Fibroblast of lung (primary cell): ENCODE results near the gene ZACN. TPM values are rescaled to one million over a fixed set of nuclear protein-coding genes. Genes with fewer than 3 reads are reported as not detected.
A peak's percentile ranks its signal among the peaks of the same experiment; 100 is the strongest.

Experiments used
- DNase-seq, 2 donors: peaks; one replicate each; pipeline versions ENCODE4 v3.0.0 to v3.0.0-alpha.2; 2010; ENCODE audit warnings: low read depth in 2 of 2
- H2AFZ ChIP-seq: 2 replicates; pipeline ENCODE4 v1.5.1; 2012; ENCODE audit warnings: low read length, control low read depth, inconsistent platforms
- H3K27ac ChIP-seq: 2 replicates; pipeline ENCODE4 v1.5.1; 2011; ENCODE audit warnings: low read length, control low read depth; ENCODE audit not compliant: insufficient read depth
- H3K27me3 ChIP-seq: 2 replicates; pipeline ENCODE4 v1.5.1; 2011; ENCODE audit warnings: mild to moderate bottlenecking, low read length; ENCODE audit not compliant: control insufficient read depth, insufficient read depth
- H3K36me3 ChIP-seq: 2 replicates; pipeline ENCODE4 v1.5.1; 2011; ENCODE audit warnings: low read length; ENCODE audit not compliant: control insufficient read depth, insufficient read depth
- H3K4me1 ChIP-seq: 2 replicates; pipeline ENCODE4 v1.5.1; 2011; ENCODE audit warnings: low read length; ENCODE audit not compliant: control insufficient read depth, insufficient read depth; ENCODE audit errors: extremely low read depth
- H3K4me2 ChIP-seq: 2 replicates; pipeline ENCODE4 v1.5.1; 2011; ENCODE audit warnings: low read length, control low read depth; ENCODE audit not compliant: insufficient read depth; ENCODE audit errors: extremely low read depth
- H3K4me3 ChIP-seq, 4 experiments: fragments of 200-600 bp in 1 of 4; sonication (generic) in 1 of 4; replicated peaks in 1 of 4; 2 replicates each; pipeline ENCODE4 v1.5.1; 2011 to 2016; ENCODE audit warnings: low read length in 4 of 4, low read depth in 3 of 4, mild to moderate bottlenecking in 3 of 4, control low read depth in 2 of 4, inconsistent platforms in 1 of 4, mixed read lengths in 1 of 4; ENCODE audit not compliant: insufficient read depth in 1 of 4; ENCODE audit errors: control extremely low read depth in 1 of 4
- H3K79me2 ChIP-seq: 2 replicates; pipeline ENCODE4 v1.5.1; 2012; ENCODE audit warnings: mild to moderate bottlenecking, low read length, inconsistent platforms; ENCODE audit not compliant: control insufficient read depth, insufficient read depth
- H3K9ac ChIP-seq: 2 replicates; pipeline ENCODE4 v1.5.1; 2011; ENCODE audit warnings: mild to moderate bottlenecking, low read length, control low read depth; ENCODE audit not compliant: insufficient read depth
- H3K9me3 ChIP-seq: 2 replicates; pipeline ENCODE4 v1.5.1; 2012; ENCODE audit warnings: low read depth, low read length; ENCODE audit not compliant: control insufficient read depth, insufficient read depth
- H4K20me1 ChIP-seq: 2 replicates; pipeline ENCODE4 v1.5.1; 2011; ENCODE audit warnings: low read length; ENCODE audit not compliant: control insufficient read depth, insufficient read depth; ENCODE audit errors: extremely low read depth
- CTCF ChIP-seq, 2 donors: IDR thresholded peaks in 1 of 2; conservative IDR thresholded peaks in 1 of 2; 1 replicate in 1 of 2; 2 replicates in 1 of 2; pipeline ENCODE4 v1.5.1; 2011 to 2012; ENCODE audit warnings: low read length in 2 of 2, control low read depth in 1 of 2, inconsistent platforms in 1 of 2, low read depth in 1 of 2, mild to moderate bottlenecking in 1 of 2
- EZH2 ChIP-seq: IDR thresholded peaks from 2 replicates; pipeline ENCODE4 v1.5.1; 2012; ENCODE audit warnings: low read length, control low read depth, mild to moderate bottlenecking; ENCODE audit errors: missing control alignments
- polyA plus RNA-seq, 2 donors: library from polyadenylated mRNA; depleted of rRNA in 1 of 2; stranded (reverse) in 1 of 2; unstranded in 1 of 2; fragments of >200 nt; gene quantifications; 2 replicates each; pipeline ENCODE4 v1.2.1, GENCODE V29; 2011 to 2012; ENCODE audit warnings: missing spikeins in 1 of 2
- total RNA-seq: library from RNA; depleted of rRNA; stranded (reverse); fragments of >200 nt; gene quantifications from 2 replicates; pipeline ENCODE4 v1.2.1, GENCODE V29; 2014

ZACN gene
- total and polyA plus RNA-seq, 2 donors (not counting 1 experiment from before 2014, with no cell fraction given): not detected

GRCh38 chr17:76103274-76104139, 24.5 kb downstream of the ZACN start, which contains the start of gene EXOC7:
Gene EXOC7 (minus strand): TSS chr17:76103787. CDS start chr17:76103692, 95 bp downstream.
- H3K9me3 ChIP-seq: no peaks in the 10 kb centered on the region
- H3K27ac ChIP-seq: peak within 1 kb of the TSS; percentile 75
- no peaks in the 10 kb centered on the region for H4K20me1 ChIP-seq
- H2AFZ ChIP-seq: peak within 1 kb of the TSS; percentile 84
- peak within 1 kb of the TSS; percentile 92 for H3K4me2 ChIP-seq
- peak; percentile 79 to 90 for DNase-seq
- H3K9ac ChIP-seq: peak within 1 kb of the TSS; percentile 74
- H3K4me1 ChIP-seq: peaks cover 3% of the 10 kb centered on the region
- no peaks in the 10 kb centered on the region for H3K27me3 ChIP-seq
- no peak for TF ChIP-seq EZH2
- TF ChIP-seq CTCF (conservative IDR thresholded peaks at IDR 0.05 in 1 of 2, IDR thresholded peaks at IDR 0.05 in 1 of 2; ENCODE audit: low read depth in 1 of 2, low read length in 2 of 2): no peak
- peak within 1 kb of the TSS; percentile 63 to 90 (median 82) for H3K4me3 ChIP-seq
- peaks cover 15% of the 10 kb centered on the region for H3K79me2 ChIP-seq
- peaks cover 5% of the 10 kb centered on the region for H3K36me3 ChIP-seq

DNA sequence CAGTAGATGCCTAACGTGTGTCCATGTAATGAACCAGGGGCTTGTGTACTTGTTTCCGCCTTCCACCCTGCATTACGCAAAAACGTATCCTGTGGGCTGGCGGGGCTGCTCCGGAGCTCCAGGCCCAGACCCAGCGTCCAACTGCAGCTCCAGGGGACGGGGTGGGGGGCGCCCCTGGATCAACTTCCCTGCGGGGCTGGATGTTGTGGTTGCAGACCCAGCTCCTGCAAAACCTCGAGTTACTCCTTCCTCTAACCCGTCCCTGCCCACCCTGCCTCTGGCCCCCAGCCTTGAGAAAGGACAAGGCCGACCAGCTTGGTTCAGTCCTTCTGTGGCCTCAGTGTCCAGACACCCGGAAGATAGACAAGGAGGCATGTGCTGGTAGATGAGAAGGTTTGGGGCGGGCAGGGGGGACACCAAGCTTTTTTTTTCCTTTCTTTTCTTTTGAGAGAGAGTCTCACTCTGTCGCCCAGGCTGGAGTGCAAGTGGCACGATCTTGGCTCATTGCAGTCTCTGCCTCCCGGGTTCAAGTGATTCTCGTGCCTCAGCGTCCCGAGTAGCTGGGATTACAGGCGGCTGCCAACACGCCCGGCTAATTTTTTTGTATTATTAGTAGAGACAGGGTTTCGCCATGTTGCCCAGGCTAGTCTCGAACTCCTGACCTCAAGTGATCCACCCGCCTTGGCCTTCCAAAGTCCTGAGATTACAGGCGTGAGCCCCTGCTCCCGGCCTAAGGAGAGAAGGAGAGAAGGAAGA, 25.3 kb downstream of the ZACN start:
- Histone ChIP-seq H3K27ac (peak overlapping the region; percentile 75), H3K9me3 (no peaks in the 10 kb centered on the region), H3K27me3 (no peaks in the 10 kb centered on the region), H3K4me3 (peak overlapping the region; percentile 63 to 90 (median 82)), H3K9ac (no peak overlapping the region), H3K4me1 (peaks cover 3% of the 10 kb centered on the region), H2AFZ (peak overlapping the region; percentile 84), H3K79me2 (peaks cover 15% of the 10 kb centered on the region), H3K36me3 (peaks cover 5% of the 10 kb centered on the region), H3K4me2 (peak overlapping the region; percentile 79), H4K20me1 (no peaks in the 10 kb centered on the region)
- no peak for DNase-seq
- no peak for TF ChIP-seq CTCF (conservative IDR thresholded peaks at IDR 0.05 in 1 of 2, IDR thresholded peaks at IDR 0.05 in 1 of 2; ENCODE audit: low read depth in 1 of 2, low read length in 2 of 2)
- no peak for TF ChIP-seq EZH2

GRCh38 chr17:76104896-76105231, 25.9 kb downstream of the ZACN start:
- Histone ChIP-seq H3K4me2 (no peak overlapping the region), H3K9me3 (no peaks in the 10 kb centered on the region), H3K79me2 (peaks cover 15% of the 10 kb centered on the region), H4K20me1 (no peaks in the 10 kb centered on the region), H3K4me1 (peaks cover 3% of the 10 kb centered on the region), H3K4me3 (no peak overlapping the region), H3K27ac (no peak overlapping the region), H3K36me3 (peaks cover 5% of the 10 kb centered on the region), H3K9ac (no peak overlapping the region), H2AFZ (no peak overlapping the region), H3K27me3 (no peaks in the 10 kb centered on the region)
- no peak for DNase-seq
- TF ChIP-seq EZH2 (no peak), CTCF (conservative IDR thresholded peaks at IDR 0.05 in 1 of 2, IDR thresholded peaks at IDR 0.05 in 1 of 2; ENCODE audit: low read depth in 1 of 2, low read length in 2 of 2) (no peak)
